ENCODE measurements around the gene PDLIM7.

PDLIM7 gene

DNA sequence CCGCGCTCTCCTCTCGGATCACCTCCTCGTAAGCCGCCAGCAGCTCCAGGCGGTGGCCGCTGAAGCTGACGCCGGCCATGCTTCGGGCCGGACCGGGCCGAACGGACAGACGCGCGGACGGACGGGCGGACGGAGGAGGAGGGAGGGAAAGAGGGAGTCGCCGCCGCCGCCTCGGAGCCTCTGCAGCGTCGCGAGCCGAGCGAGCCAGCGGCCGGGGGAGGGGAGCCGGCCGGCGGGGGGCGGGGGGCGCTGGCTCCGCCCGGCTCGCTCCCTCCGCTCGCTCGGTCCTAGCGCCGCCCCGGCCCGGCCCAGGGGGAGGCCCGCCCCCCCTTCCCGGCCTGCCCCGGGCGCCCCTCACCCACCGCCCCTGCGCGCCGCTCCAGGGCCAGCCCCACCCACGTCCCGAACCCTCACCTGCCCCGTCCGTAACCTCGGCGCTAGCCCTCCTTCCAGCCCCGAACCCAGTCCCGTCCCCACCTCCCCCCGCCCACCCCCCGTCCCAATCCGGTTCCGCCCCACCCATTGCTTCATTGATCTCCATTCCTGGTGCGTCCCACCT is 23.9 kb downstream of the PDLIM7 start, which contains the start of gene DBN1:
TSS of gene DBN1 (minus strand) at position 192 of the 559 bp plus-strand sequence. CDS start at position 79, 113 bp downstream.
- peaks cover 55% of the 10 kb centered on the region for H3K4me1 Mint-ChIP-seq
- H3K27ac Mint-ChIP-seq = peak within 1 kb of the TSS; percentile 85 to 93 (median 92)
- H3K36me3 Mint-ChIP-seq (ENCODE audit: low read depth) = peaks cover 22% of the 10 kb centered on the region
- peaks cover 3% of the 10 kb centered on the region for H3K27me3 Mint-ChIP-seq (ENCODE audit: low read depth)
- TF ChIP-seq, protein P1, sequence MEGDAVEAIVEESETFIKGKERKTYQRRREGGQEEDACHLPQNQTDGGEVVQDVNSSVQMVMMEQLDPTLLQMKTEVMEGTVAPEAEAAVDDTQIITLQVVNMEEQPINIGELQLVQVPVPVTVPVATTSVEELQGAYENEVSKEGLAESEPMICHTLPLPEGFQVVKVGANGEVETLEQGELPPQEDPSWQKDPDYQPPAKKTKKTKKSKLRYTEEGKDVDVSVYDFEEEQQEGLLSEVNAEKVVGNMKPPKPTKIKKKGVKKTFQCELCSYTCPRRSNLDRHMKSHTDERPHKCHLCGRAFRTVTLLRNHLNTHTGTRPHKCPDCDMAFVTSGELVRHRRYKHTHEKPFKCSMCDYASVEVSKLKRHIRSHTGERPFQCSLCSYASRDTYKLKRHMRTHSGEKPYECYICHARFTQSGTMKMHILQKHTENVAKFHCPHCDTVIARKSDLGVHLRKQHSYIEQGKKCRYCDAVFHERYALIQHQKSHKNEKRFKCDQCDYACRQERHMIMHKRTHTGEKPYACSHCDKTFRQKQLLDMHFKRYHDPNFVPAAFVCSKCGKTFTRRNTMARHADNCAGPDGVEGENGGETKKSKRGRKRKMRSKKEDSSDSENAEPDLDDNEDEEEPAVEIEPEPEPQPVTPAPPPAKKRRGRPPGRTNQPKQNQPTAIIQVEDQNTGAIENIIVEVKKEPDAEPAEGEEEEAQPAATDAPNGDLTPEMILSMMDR (IDR thresholded peaks at IDR 0.05; ENCODE audit: unreplicated experiment in 3 of 3) = no peak
- H3K4me3 Mint-ChIP-seq = peak within 1 kb of the TSS; percentile 90 to 93 (median 92)
- H3K9me3 Mint-ChIP-seq = no peaks in the 10 kb centered on the region

DNA sequence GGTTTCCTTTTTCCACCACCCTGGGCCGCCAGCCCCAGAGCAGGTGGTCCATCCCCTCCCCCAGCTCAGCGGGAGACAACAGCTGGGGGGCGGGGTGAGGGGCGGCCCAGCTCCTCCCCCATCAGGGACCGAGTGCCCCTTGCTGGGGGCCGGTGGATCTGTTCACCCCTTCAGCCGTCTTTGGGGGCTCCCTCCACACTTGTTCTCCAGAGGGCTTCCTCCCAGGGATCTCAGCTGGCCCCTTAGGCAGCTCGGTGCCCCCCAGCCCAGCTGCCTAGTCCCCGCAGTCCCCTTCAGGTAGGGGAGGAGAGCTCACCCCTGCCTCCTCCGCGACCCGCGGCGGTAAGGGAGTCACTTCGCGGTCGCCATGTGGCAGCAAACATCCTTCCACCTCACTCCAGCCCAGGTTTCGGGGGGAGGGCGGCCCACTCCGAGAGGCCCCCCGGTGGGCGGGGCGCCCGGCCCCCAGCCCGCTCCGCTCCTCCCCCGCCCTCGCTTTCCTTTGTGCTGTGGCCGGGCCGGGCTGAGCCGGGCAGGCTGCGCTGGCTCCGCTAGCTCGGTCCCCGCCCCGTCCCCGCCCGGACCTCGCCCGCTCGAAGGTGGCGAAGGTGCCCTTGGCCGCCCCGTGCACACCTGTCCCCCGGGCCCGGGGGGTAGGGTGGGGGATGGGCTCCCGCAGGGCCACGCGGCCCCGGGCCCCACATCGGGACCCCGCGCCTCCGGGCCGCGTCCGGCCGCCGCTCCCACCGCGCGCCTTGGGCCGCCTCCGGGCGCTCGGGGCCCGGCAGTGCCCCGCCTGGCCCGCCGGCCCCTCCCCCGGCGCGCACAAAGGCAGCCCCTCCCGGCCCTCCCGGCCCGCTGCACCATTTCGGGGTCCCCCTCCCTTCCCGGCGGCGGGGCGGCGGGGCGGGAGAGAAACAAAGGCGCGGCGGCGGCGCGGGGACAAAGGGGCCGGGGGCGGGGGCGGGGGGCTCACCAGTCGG is 24.7 kb downstream of the PDLIM7 start:
- H3K4me3 Mint-ChIP-seq = peak overlapping the region; percentile 85 to 89 (median 89)
- TF ChIP-seq, protein P1 (IDR thresholded peaks at IDR 0.05; ENCODE audit: unreplicated experiment in 3 of 3) = no peak

DNA sequence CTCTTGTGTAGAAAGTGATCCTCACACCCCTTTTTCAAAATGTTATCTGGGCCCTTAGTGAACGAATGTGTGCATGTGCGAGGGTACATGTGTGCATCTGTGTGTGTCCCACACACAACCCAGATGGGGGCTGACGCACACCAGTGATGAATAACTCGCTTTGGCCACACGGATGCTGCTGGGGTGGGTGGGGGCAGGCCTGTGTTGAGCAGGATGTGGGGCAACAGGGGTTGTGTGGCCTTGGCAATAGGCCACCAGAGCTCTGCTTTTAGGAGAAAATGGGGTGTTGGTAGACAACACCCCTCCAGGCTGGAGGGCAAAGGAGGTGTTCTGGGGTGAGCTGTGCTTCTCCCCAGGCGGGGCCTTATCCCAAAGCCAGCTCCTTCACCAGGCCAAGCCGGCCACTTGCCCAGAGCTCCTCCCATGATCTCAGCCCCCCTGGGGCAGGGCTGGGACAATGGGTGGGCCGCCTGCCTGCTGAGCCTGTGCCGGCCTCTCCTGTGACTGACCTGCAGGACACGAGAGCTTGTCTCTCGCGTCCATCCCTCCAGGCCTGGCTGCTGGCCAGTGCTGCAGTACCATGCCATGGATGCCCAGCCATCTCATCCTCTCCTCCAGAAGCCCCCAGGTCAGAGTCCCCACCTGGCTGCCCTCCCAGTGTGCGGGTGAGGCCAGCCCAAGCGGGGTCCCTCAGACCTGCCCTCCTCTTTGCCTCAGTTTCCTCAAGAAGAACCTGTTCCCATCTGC is 25.6 kb downstream of the PDLIM7 start:
- H3K4me3 Mint-ChIP-seq = peak overlapping the region; percentile 85 to 89 (median 89)
- TF ChIP-seq, protein P1 (IDR thresholded peaks at IDR 0.05; ENCODE audit: unreplicated experiment in 3 of 3) = no peak

More for the DNA sequence above, 24.7 kb downstream of the PDLIM7 start:
- Mint-ChIP-seq H3K9me3 (no peaks in the 10 kb centered on the region), H3K27me3 (ENCODE audit: low read depth) (peaks cover under 1% of the 10 kb centered on the region), H3K27ac (peak overlapping the region; percentile 40 to 87 (median 83)), H3K4me1 (peaks cover 50% of the 10 kb centered on the region), H3K36me3 (ENCODE audit: low read depth) (peaks cover 29% of the 10 kb centered on the region)

DNA sequence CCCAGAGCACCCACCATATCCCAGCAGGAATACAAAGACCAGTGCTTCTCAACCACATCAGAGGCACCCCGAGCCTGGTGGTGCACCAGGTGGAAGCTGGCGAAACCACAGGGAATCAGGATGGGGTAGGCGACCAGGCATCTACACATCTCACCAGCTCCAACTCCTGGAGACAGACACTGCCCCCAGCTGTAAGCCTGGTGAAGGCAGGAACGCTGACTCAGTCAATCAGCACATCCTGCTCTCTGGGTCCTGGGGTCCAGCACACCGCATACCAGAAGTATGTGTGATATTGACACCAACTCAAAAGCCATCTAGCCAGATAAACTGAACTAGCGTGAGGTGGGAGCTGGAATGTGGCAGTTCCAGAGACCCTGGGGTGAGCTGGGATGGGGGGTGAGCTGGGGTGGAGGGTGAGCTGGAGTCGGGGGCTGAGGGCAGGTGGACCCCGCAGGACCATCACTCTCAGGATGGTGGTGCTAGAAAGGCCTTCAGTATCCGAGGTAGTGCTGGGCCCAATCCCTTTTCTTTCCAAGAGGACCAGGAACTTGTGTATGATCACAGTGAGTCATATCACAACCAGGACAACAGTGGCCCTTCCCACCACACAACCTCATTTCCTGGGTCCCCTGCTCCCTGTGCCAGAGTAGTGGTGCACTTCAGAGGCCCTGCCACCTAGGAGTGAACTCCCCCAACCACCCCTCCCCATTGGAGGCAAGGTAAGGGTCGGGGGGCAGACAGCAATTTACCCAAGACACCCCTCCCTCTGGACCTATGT is 26.5 kb downstream of the PDLIM7 start:
- Mint-ChIP-seq H3K4me1 (peaks cover 41% of the 10 kb centered on the region), H3K27ac (peak overlapping the region; percentile 79 to 95 (median 87)), H3K9me3 (peaks cover under 1% of the 10 kb centered on the region), H3K36me3 (ENCODE audit: low read depth) (peaks cover 46% of the 10 kb centered on the region), H3K4me3 (peak overlapping the region; percentile 85 to 89 (median 89)), H3K27me3 (ENCODE audit: low read depth) (no peaks in the 10 kb centered on the region)
- TF ChIP-seq, protein P1 (IDR thresholded peaks at IDR 0.05; ENCODE audit: unreplicated experiment in 3 of 3) = no peak

More for the DNA sequence above, 25.6 kb downstream of the PDLIM7 start:
- Mint-ChIP-seq H3K27me3 (ENCODE audit: low read depth) (no peaks in the 10 kb centered on the region), H3K9me3 (no peaks in the 10 kb centered on the region), H3K27ac (peak overlapping the region; percentile 83 to 95 (median 87)), H3K4me1 (peaks cover 47% of the 10 kb centered on the region), H3K36me3 (ENCODE audit: low read depth) (peaks cover 38% of the 10 kb centered on the region)

Data from nephron (organoid).